Liver (tissue), 9 donors: ENCODE data around the gene ZNF232. TPM values are rescaled to one million over a fixed set of nuclear protein-coding genes. Genes with fewer than 3 reads are reported as not detected.
"Not testable (repeated sequence)": the region's sequence is repeated elsewhere in the genome, so short reads cannot be mapped to it uniquely, and the experiment has no call there.

Experiments
- DNase-seq: peaks from one replicate; pipeline ENCODE4 v3.0.0-alpha.2; 2017; ENCODE audit warnings: low spot score
- H3K27ac ChIP-seq, 2 donors: one replicate each; pipeline ENCODE4 v1.7.0; 2013; ENCODE audit warnings: inconsistent platforms in 2 of 2, low read length in 2 of 2, control low read depth in 1 of 2, low read depth in 1 of 2, mild to moderate bottlenecking in 1 of 2
- H3K27me3 ChIP-seq, 4 donors: one replicate each; pipeline versions ENCODE4 v1.6.1 to v1.7.0; 2013; ENCODE audit warnings: low read length in 3 of 4, inconsistent platforms in 1 of 4, mild to moderate bottlenecking in 1 of 4, moderate library complexity in 1 of 4; ENCODE audit not compliant: control insufficient read depth in 4 of 4, insufficient read depth in 4 of 4
- H3K36me3 ChIP-seq, 4 donors: one replicate each; pipeline versions ENCODE4 v1.6.1 to v1.7.0; 2013; ENCODE audit warnings: low read length in 3 of 4, mild to moderate bottlenecking in 3 of 4, low read depth in 1 of 4, moderate library complexity in 1 of 4; ENCODE audit not compliant: control insufficient read depth in 4 of 4, insufficient read depth in 3 of 4
- H3K4me1 ChIP-seq, 4 donors: one replicate each; pipeline versions ENCODE4 v1.6.1 to v1.7.0; 2013; ENCODE audit warnings: low read length in 3 of 4, mild to moderate bottlenecking in 3 of 4, moderate library complexity in 1 of 4; ENCODE audit not compliant: control insufficient read depth in 4 of 4, insufficient read depth in 4 of 4
- H3K4me3 ChIP-seq, 3 donors: one replicate each; pipeline versions ENCODE4 v1.6.1 to v1.7.0; 2013; ENCODE audit warnings: low read length in 3 of 3, control low read depth in 1 of 3, low read depth in 1 of 3, mild to moderate bottlenecking in 1 of 3
- H3K9ac ChIP-seq, 2 donors: one replicate each; pipeline ENCODE4 v1.7.0; 2013; ENCODE audit warnings: low read length in 2 of 2, mild to moderate bottlenecking in 2 of 2, moderate library complexity in 2 of 2, control low read depth in 1 of 2, low read depth in 1 of 2
- H3K9me3 ChIP-seq, 4 donors: one replicate each; pipeline versions ENCODE4 v1.6.1 to v1.7.0; 2013; ENCODE audit warnings: low read length in 3 of 4; ENCODE audit not compliant: control insufficient read depth in 4 of 4
- ATF3 ChIP-seq: IDR thresholded peaks from 2 replicates; pipeline ENCODE4 v1.6.1; 2016; ENCODE audit warnings: antibody characterized with exemption
- CTCF ChIP-seq: fragments of 150-350 bp; IDR thresholded peaks from 2 replicates; pipeline ENCODE4 v1.5.1; 2017; ENCODE audit warnings: improper control_type of control experiment, low read depth, low read length; ENCODE audit not compliant: missing input control
- EGR1 ChIP-seq, 2 donors: IDR thresholded peaks; 2 replicates each; pipeline ENCODE4 v1.6.1; 2016 to 2018; ENCODE audit warnings: antibody characterized with exemption in 2 of 2, low read depth in 2 of 2
- FOXA1 ChIP-seq: IDR thresholded peaks from 2 replicates; pipeline ENCODE4 v1.6.1; 2016; ENCODE audit warnings: antibody characterized with exemption
- FOXA2 ChIP-seq: IDR thresholded peaks from 2 replicates; pipeline ENCODE4 v1.6.1; 2016; ENCODE audit warnings: antibody characterized with exemption
- GABPA ChIP-seq, 2 donors: IDR thresholded peaks in 1 of 2; conservative IDR thresholded peaks in 1 of 2; 2 replicates each; pipeline ENCODE4 v1.6.1; 2016; ENCODE audit warnings: antibody characterized with exemption in 2 of 2, mild to moderate bottlenecking in 1 of 2, moderate library complexity in 1 of 2
- HNF4A ChIP-seq, 2 donors: conservative IDR thresholded peaks; 2 replicates each; pipeline ENCODE4 v1.6.1; 2016; ENCODE audit warnings: antibody characterized with exemption in 2 of 2, mild to moderate bottlenecking in 2 of 2
- HNF4G ChIP-seq: IDR thresholded peaks from 2 replicates; pipeline ENCODE4 v1.6.1; 2016; ENCODE audit warnings: antibody characterized with exemption
- JUND ChIP-seq, 2 donors: IDR thresholded peaks; 2 replicates each; pipeline ENCODE4 v1.6.1; 2016; ENCODE audit warnings: antibody characterized with exemption in 2 of 2
- MAX ChIP-seq: IDR thresholded peaks from 2 replicates; pipeline ENCODE4 v1.6.1; 2016; ENCODE audit warnings: antibody characterized with exemption
- NR2F2 ChIP-seq: IDR thresholded peaks from 2 replicates; pipeline ENCODE4 v1.6.1; 2016; ENCODE audit warnings: antibody characterized with exemption
- RAD21 ChIP-seq, 2 donors: IDR thresholded peaks; 2 replicates each; pipeline ENCODE4 v1.6.1; 2016; ENCODE audit warnings: antibody characterized with exemption in 2 of 2, mild to moderate bottlenecking in 2 of 2
- RXRA ChIP-seq, 2 donors: IDR thresholded peaks; 2 replicates each; pipeline ENCODE4 v1.6.1; 2017 to 2018; ENCODE audit warnings: antibody characterized with exemption in 2 of 2, mild to moderate bottlenecking in 1 of 2
- SP1 ChIP-seq: IDR thresholded peaks from 2 replicates; pipeline ENCODE4 v1.6.1; 2018; ENCODE audit warnings: antibody characterized with exemption, mild to moderate bottlenecking
- TAF1 ChIP-seq: conservative IDR thresholded peaks from 2 replicates; pipeline ENCODE4 v1.6.1; 2016; ENCODE audit warnings: antibody characterized with exemption, mild to moderate bottlenecking
- YY1 ChIP-seq: IDR thresholded peaks from 2 replicates; pipeline ENCODE4 v1.6.1; 2016; ENCODE audit warnings: antibody characterized with exemption, mild to moderate bottlenecking
- ZBTB33 ChIP-seq: IDR thresholded peaks from 2 replicates; pipeline ENCODE4 v1.6.1; 2016; ENCODE audit warnings: antibody characterized with exemption
- WGBS: extraction: QIAGEN DNeasy Blood & Tissue Kit; methylation state at CpG from one replicate; pipeline ENCODE4 v1.1.7; 2013; 5-methylcytosine and 5-hydroxymethylcytosine counted together
- polyA plus RNA-seq, 2 donors: library from polyadenylated mRNA; stranded (reverse) in 1 of 2; unstranded in 1 of 2; fragments of 200-250 nt in 1 of 2; fragments of >200 nt in 1 of 2; fragmentation: Nextera tagmentation in 1 of 2; extraction: Ambion mirVana in 1 of 2; gene quantifications; one replicate each; pipeline versions ENCODE4 v1.2.1 to v1.2.3, GENCODE V29; 2013 to 2015
- total RNA-seq, 2 donors: library from RNA; depleted of rRNA; stranded (reverse); fragments of >200 nt; gene quantifications; one replicate each; pipeline ENCODE4 v1.2.3, GENCODE V29; 2014
- donor health status: healthy.
- donor health status: healthy.
- donor health status: healthy.
- donor health status: healthy.
- donor health status: healthy.

The ZNF232 gene
- total and polyA plus RNA-seq, 4 donors = 2.5 to 4.0 (median 3.0) TPM

GRCh38 chr17:5133311-5133710 lies 21.6 kb upstream of the ZNF232 start (continued):
- TF ChIP-seq FOXA2 (no peak), NR2F2 (no peak), FOXA1 (no peak), YY1 (no peak), HNF4A (conservative IDR thresholded peaks at IDR 0.05) (no peak), MAX (no peak), JUND (IDR thresholded peaks at IDR 0.05) (no peak), ATF3 (no peak), SP1 (no peak)

- H3K27ac ChIP-seq, H3K9me3 ChIP-seq, H3K9ac ChIP-seq, H3K4me3 ChIP-seq, DNase-seq, H3K4me1 ChIP-seq, H3K27me3 ChIP-seq, H3K36me3 ChIP-seq: not testable (repeated sequence)
- WGBS = 93% methylated on average over 15 of the region's 15 CpGs
Observed at GRCh38 chr17:5132503-5133225, 21.0 kb upstream of the ZNF232 start.

GRCh38 chr17:5131799-5132502 lies 20.3 kb upstream of the ZNF232 start:
- H3K36me3 ChIP-seq, H3K4me1 ChIP-seq, H3K9me3 ChIP-seq, H3K4me3 ChIP-seq, H3K9ac ChIP-seq, H3K27me3 ChIP-seq, DNase-seq, H3K27ac ChIP-seq: not testable (repeated sequence)
- 88% methylated on average over 16 of the region's 16 CpGs for WGBS

- Histone ChIP-seq H3K27me3 (no peaks in the 10 kb centered on the region), H3K9ac (no peak overlapping the region), H3K4me1 (no peaks in the 10 kb centered on the region), H3K36me3 (no peaks in the 10 kb centered on the region), H3K27ac (no peak overlapping the region), H3K4me3 (no peak overlapping the region), H3K9me3 (no peaks in the 10 kb centered on the region)
- WGBS = 91% methylated on average over 7 of the region's 7 CpGs
- no peak for DNase-seq
- TF ChIP-seq GABPA (IDR thresholded peaks at IDR 0.05 in 1 of 2, conservative IDR thresholded peaks at IDR 0.05 in 1 of 2) (no peak), HNF4G (no peak), FOXA2 (no peak), YY1 (no peak), MAX (no peak), CTCF (no peak), HNF4A (conservative IDR thresholded peaks at IDR 0.05) (no peak), EGR1 (IDR thresholded peaks at IDR 0.05; ENCODE audit: low read depth in 2 of 2) (no peak), RXRA (IDR thresholded peaks at IDR 0.05) (no peak), SP1 (no peak), ATF3 (no peak), FOXA1 (no peak), NR2F2 (no peak), TAF1 (no peak), RAD21 (IDR thresholded peaks at IDR 0.05) (no peak), ZBTB33 (no peak)
Observed at GRCh38 chr17:5131146-5131715, 19.6 kb upstream of the ZNF232 start.
